Lower leg skin (tissue), 4 donors: ENCODE measurements around the gene CDH23. TPM values are rescaled to one million over a fixed set of nuclear protein-coding genes. Genes with fewer than 3 reads are reported as not detected.

Experiments
- DNase-seq, 2 donors: peaks; one replicate each; pipeline ENCODE4 v3.0.0-alpha.2; 2019; ENCODE audit warnings: low spot score in 2 of 2
- H3K4me3 ChIP-seq: fragments of 200-600 bp; sonication (generic); 2 replicates; pipeline ENCODE4 v1.5.1; 2017; ENCODE audit warnings: mild to moderate bottlenecking, low read depth; ENCODE audit not compliant: poor library complexity, severe bottlenecking
- POLR2A ChIP-seq, 2 donors: fragments of 450-650 bp; IDR thresholded peaks; one replicate each; pipeline ENCODE4 v1.6.1; 2016 to 2017; ENCODE audit warnings: antibody characterized with exemption in 2 of 2, mild to moderate bottlenecking in 1 of 2, moderate library complexity in 1 of 2
- WGBS, 2 donors: methylation state at CpG; one replicate each; pipeline ENCODE4 v1.1.5; 2018; 5-methylcytosine and 5-hydroxymethylcytosine counted together
- intact Hi-C: fragments of 100-400 bp; cut with DNase I; formaldehyde crosslinking; loops from one replicate; pipeline ENCODE4 v1.15.0; 2023; ENCODE audit warnings: low total_unique reads
- total RNA-seq, 4 donors: library from RNA; depleted of rRNA; stranded (reverse); fragments of >200 nt; gene quantifications; one replicate each; pipeline ENCODE4 v1.1.0, GENCODE V29; 2016
- TF ChIP-seq, protein P1 (sequence below), 3 donors: fragments of 450-650 bp; IDR thresholded peaks; one replicate each; pipeline ENCODE4 v1.5.1; 2016; ENCODE audit warnings: antibody characterized with exemption in 3 of 3, mild to moderate bottlenecking in 3 of 3, moderate library complexity in 2 of 3

CDH23 gene
- total RNA-seq, 4 donors from 2014 or later = 1.7 to 9.2 (median 2.6) TPM

DNA sequence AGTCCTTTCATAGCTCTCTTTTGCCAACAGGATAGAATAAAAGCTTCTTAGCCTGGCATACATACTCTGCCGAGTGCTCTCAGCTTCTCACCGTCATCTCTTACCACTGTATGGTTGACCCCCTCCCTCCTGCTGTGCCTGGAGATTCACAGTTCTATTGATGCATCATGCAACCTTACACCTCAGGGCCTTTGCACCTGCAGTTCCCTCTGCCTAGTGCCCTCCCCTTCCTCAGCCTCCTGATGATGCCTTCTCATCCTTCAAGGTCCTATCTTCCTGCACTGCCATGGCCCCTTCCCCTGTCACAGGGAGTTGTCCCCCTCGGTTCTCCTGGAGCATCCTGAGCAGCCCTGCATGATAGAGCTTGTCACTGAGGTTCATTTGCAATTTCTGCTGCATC is 81.5 kb downstream of the CDH23 start:
- H3K4me3 ChIP-seq = no peak overlapping the region
- TF ChIP-seq, protein P1, sequence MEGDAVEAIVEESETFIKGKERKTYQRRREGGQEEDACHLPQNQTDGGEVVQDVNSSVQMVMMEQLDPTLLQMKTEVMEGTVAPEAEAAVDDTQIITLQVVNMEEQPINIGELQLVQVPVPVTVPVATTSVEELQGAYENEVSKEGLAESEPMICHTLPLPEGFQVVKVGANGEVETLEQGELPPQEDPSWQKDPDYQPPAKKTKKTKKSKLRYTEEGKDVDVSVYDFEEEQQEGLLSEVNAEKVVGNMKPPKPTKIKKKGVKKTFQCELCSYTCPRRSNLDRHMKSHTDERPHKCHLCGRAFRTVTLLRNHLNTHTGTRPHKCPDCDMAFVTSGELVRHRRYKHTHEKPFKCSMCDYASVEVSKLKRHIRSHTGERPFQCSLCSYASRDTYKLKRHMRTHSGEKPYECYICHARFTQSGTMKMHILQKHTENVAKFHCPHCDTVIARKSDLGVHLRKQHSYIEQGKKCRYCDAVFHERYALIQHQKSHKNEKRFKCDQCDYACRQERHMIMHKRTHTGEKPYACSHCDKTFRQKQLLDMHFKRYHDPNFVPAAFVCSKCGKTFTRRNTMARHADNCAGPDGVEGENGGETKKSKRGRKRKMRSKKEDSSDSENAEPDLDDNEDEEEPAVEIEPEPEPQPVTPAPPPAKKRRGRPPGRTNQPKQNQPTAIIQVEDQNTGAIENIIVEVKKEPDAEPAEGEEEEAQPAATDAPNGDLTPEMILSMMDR (IDR thresholded peaks at IDR 0.05) = no peak
- no peak for TF ChIP-seq POLR2A (IDR thresholded peaks at IDR 0.05)
- no peak for DNase-seq
- WGBS, 2 donors = 76 to 81% methylated on average over 3 of the region's 3 CpGs
- intact Hi-C loops = no loop called here

GRCh38 chr10:71478813-71479365 is 82.2 kb downstream of the CDH23 start:
- TF ChIP-seq POLR2A (IDR thresholded peaks at IDR 0.05) = no peak
- TF ChIP-seq, protein P1 (IDR thresholded peaks at IDR 0.05) = no peak
- no peak overlapping the region for H3K4me3 ChIP-seq
- 67 to 75% methylated on average over 5 of the region's 5 CpGs for WGBS, 2 donors
- no peak for DNase-seq
- intact Hi-C loops = no loop called here

DNA sequence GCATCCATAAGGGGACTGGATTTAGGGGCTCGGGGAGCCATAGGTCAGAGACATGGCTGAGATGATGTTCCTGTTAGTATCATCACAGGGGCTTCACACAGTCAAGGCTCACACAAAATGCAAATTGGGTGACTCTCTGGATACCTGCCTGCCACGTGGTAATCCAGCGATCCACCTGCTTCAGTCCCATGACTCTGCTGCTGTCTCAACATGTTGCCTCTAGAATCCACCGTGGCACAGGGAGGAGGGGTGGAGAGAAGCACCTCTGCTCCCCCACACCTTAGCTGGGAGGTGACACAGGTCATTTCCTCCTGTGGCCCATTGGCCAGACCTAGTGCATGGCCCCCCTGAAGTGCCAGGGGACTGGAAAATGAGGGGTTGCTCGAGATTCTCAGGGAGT is 83.1 kb downstream of the CDH23 start:
- TF ChIP-seq, protein P1 (IDR thresholded peaks at IDR 0.05) = no peak
- no peak for TF ChIP-seq POLR2A (IDR thresholded peaks at IDR 0.05)

DNA sequence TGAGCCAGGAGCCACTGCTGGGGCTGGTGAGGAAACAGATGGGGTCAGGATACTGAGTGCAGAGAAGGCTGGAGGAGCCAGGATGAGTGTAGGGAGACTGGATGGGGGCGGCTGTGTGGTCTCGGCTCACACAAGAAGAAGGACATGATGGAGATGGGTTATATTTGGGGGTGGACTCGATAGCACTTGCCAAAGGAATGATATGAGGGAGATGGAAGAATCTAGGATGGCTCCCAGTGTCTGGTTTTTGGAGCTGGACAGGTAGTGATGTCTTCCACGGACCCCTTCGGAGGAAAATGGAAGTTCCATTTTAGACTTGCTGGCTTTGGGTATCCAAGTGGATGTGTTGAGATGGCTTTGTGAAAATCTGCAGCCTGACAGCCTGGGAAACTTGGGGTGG is 83.9 kb downstream of the CDH23 start:
- no peak overlapping the region for H3K4me3 ChIP-seq
- 80 to 84% methylated on average over 5 of the region's 5 CpGs for WGBS, 2 donors
- no peak for DNase-seq
- TF ChIP-seq, protein P1 (IDR thresholded peaks at IDR 0.05) = no peak
- TF ChIP-seq POLR2A (IDR thresholded peaks at IDR 0.05) = no peak
- intact Hi-C loops = no loop called here

More for the DNA sequence above, 83.1 kb downstream of the CDH23 start:
- no peak overlapping the region for H3K4me3 ChIP-seq
- 47 to 56% methylated on average over 5 of the region's 5 CpGs for WGBS, 2 donors
- intact Hi-C loops = no loop called here
- no peak for DNase-seq

DNA sequence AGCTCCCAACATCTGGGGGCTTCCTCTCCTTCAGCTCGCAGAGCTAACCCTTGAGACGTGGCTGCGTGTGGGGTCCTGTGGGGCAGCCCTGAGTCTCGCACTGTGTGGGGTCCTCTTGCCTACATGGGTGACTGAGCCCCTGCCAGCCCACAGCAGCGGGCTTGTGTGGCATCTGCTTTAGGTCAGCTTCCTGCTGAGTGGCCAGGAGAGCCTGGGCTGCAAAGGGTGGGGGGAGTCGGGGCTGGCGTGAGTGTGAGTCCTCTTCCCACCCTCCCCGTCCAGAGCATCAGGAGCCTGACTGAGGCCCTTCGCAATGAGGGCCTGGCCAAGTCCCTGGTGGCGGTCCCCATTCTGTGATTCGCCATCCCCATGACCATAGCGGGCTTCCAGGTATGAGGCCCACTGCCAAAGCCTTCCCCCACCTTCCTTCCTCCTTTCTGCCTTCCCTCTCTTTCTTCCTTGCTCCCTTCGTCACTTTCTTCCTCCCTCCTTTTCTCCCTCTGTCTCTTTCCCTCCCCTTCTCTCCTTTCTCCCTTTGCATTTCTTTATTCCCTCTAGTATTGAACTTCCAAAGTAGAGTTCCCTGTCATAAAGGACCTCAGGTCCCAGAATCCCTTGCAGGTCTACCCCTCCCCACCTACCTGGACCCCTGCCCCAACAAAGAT is 85.2 kb downstream of the CDH23 start:
- 88 to 92% methylated on average over 10 to 12 of the region's 13 CpGs for WGBS, 2 donors
- no peak for TF ChIP-seq POLR2A (IDR thresholded peaks at IDR 0.05)
- TF ChIP-seq, protein P1 (IDR thresholded peaks at IDR 0.05) = no peak
- no peak for DNase-seq
- intact Hi-C loops = no loop called here
- no peak overlapping the region for H3K4me3 ChIP-seq
